HG03103 (cell line): Measurements from ENCODE around the gene LRRC15.

Source experiments
- ATAC-seq: cut with Tn5 transposase; IDR thresholded peaks from one replicate; pipeline ENCODE4 v1.9.1; 2021; ENCODE audit warnings: low read depth; ENCODE audit not compliant: unreplicated experiment

LRRC15 gene

GRCh38 chr3:194369522-194370279 is at the start of gene LRRC15:
Gene LRRC15, minus strand, starts transcription at chr3:194369743. Its CDS starts 8,700 bp downstream, at chr3:194361043.
- no peak for ATAC-seq

- ATAC-seq, result no peak
Observed at GRCh38 chr3:194418671-194419070, 49.1 kb upstream of the LRRC15 start.

GRCh38 chr3:194407423-194407822 is 37.9 kb upstream of the LRRC15 start:
- no peak for ATAC-seq

GRCh38 chr3:194405766-194406165 is 36.2 kb upstream of the LRRC15 start:
- no peak for ATAC-seq

- ATAC-seq, result no peak
Observed at GRCh38 chr3:194404365-194405140, 35.0 kb upstream of the LRRC15 start.

- no peak for ATAC-seq
Observed at GRCh38 chr3:194401868-194402329, 32.4 kb upstream of the LRRC15 start.

GRCh38 chr3:194401346-194401745 is 31.8 kb upstream of the LRRC15 start:
- ATAC-seq, result no peak

- no peak for ATAC-seq
Observed at GRCh38 chr3:194399874-194400411, 30.4 kb upstream of the LRRC15 start.

GRCh38 chr3:194399166-194399565 is 29.6 kb upstream of the LRRC15 start, which contains the start of gene GP5:
Gene GP5, minus strand, starts transcription at chr3:194399266. Its CDS starts 984 bp downstream, at chr3:194398282.
- ATAC-seq, result no peak

GRCh38 chr3:194397757-194398312 is 28.3 kb upstream of the LRRC15 start:
- no peak for ATAC-seq

GRCh38 chr3:194396859-194397756 is 27.6 kb upstream of the LRRC15 start:
- ATAC-seq, result peak; percentile 46

GRCh38 chr3:194396539-194396858 is 27.0 kb upstream of the LRRC15 start:
- ATAC-seq, result no peak

- ATAC-seq, result no peak
Observed at GRCh38 chr3:194395778-194396538, 26.4 kb upstream of the LRRC15 start.

- ATAC-seq, result no peak
Observed at GRCh38 chr3:194395212-194395611, 25.7 kb upstream of the LRRC15 start.

GRCh38 chr3:194392576-194392975 is 23.0 kb upstream of the LRRC15 start:
- ATAC-seq, result no peak

- ATAC-seq, result no peak
Observed at GRCh38 chr3:194390835-194391234, 21.3 kb upstream of the LRRC15 start.

- no peak for ATAC-seq
Observed at GRCh38 chr3:194389269-194389668, 19.7 kb upstream of the LRRC15 start.

- ATAC-seq, result no peak
Observed at GRCh38 chr3:194387926-194388418, 18.4 kb upstream of the LRRC15 start.

- no peak for ATAC-seq
Observed at GRCh38 chr3:194387276-194387675, 17.7 kb upstream of the LRRC15 start.
